Measurements from ENCODE around the gene ERAP2. TPM values are rescaled to one million over a fixed set of nuclear protein-coding genes. Genes with fewer than 3 reads are reported as not detected.

ERAP2 gene
- total and polyA plus RNA-seq, 2 of the 13 experiments (the other 11 are each of a cell fraction or from before 2014, with no cell fraction given) = 12.8 to 16.6 TPM

DNA sequence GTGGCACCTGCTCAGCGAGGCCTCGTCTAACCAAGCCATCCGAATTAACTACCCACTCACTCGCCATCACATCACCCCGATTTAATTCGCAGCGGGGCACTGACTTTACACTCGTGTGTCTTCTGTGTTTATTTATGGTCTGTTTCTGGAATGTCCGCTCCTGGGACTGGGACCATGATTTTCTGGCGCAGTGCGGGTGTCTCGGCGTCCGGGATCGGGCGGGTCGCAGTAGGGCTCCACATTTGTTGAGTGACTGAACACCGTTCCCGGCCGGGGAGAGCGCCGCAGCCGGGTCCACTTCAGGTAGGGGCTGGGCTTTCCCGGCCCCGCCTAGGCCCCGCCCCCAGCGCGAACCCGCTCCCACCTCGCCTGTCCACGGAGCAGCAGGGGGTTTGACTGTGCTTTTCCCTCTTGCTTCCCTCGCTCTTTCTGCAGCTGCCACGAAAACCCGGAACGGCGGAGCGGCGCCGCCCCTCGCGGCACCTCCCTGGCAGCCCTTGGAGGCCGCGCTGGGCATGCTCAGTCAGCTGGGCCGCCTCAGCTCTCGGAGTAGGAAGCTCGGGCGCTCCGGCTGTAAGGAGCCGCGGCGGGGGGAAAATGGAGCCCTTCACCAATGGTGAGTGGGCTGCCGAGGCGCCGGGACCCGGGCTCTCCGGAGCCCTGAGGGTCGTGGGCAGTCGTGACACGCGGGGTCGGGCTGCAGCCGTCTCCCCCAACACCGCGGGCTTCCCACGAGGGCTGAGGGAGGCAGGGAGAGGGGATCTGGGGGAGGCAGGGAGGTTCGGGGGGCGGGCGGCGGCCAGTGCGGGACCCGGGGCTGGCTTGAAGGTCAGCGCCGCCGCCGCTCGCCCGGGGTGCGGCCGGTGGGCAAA is 59.5 kb downstream of the ERAP2 start, which contains the start of gene LNPEP (continued):
- TF ChIP-seq DZIP1 (CRISPR knock-in tag; IDR thresholded peaks at IDR 0.05) (peak; percentile 77; the same call in 1 of the 2 replicates), FOSL2 (CRISPR knock-in tag; IDR thresholded peaks at IDR 0.05) (peak; percentile 62), ZNF441 (CRISPR knock-in tag; IDR thresholded peaks at IDR 0.05; ENCODE audit: borderline replicate concordance) (peak; percentile 66), PCBP2 (optimal IDR thresholded peaks at IDR 0.05; ENCODE audit: low read depth, low read length, poor library complexity, severe bottlenecking) (no peak), RARA (CRISPR knock-in tag; IDR thresholded peaks at IDR 0.05) (peak; percentile 62; the same call in 1 of the 2 replicates), FOXM1 (CRISPR knock-in tag; IDR thresholded peaks at IDR 0.05) (no peak), ZNF350 (CRISPR knock-in tag; IDR thresholded peaks at IDR 0.05; ENCODE audit: borderline replicate concordance, low read depth) (no peak), NFIC (IDR thresholded peaks at IDR 0.05; ENCODE audit: low read length) (no peak), THAP8 (CRISPR knock-in tag; IDR thresholded peaks at IDR 0.05; ENCODE audit: borderline replicate concordance) (no peak; the same call in 1 of the 2 replicates), KAT8 (CRISPR knock-in tag; IDR thresholded peaks at IDR 0.05) (peak; percentile 74; the same call in 1 of the 2 replicates), ZNF20 (CRISPR knock-in tag; IDR thresholded peaks at IDR 0.05) (no peak), PAXIP1 (CRISPR knock-in tag; conservative IDR thresholded peaks at IDR 0.05) (peak; percentile 67; the same call in 1 of the 2 replicates), ZBTB8A (CRISPR knock-in tag; IDR thresholded peaks at IDR 0.05; ENCODE audit: borderline replicate concordance, low read depth) (no peak)
- TF ChIP-seq, protein P1, sequence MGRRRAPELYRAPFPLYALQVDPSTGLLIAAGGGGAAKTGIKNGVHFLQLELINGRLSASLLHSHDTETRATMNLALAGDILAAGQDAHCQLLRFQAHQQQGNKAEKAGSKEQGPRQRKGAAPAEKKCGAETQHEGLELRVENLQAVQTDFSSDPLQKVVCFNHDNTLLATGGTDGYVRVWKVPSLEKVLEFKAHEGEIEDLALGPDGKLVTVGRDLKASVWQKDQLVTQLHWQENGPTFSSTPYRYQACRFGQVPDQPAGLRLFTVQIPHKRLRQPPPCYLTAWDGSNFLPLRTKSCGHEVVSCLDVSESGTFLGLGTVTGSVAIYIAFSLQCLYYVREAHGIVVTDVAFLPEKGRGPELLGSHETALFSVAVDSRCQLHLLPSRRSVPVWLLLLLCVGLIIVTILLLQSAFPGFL (CRISPR knock-in tag; IDR thresholded peaks at IDR 0.05) = no peak
- TF ChIP-seq, protein P2, sequence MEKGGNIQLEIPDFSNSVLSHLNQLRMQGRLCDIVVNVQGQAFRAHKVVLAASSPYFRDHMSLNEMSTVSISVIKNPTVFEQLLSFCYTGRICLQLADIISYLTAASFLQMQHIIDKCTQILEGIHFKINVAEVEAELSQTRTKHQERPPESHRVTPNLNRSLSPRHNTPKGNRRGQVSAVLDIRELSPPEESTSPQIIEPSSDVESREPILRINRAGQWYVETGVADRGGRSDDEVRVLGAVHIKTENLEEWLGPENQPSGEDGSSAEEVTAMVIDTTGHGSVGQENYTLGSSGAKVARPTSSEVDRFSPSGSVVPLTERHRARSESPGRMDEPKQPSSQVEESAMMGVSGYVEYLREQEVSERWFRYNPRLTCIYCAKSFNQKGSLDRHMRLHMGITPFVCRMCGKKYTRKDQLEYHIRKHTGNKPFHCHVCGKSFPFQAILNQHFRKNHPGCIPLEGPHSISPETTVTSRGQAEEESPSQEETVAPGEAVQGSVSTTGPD (CRISPR knock-in tag; IDR thresholded peaks at IDR 0.05) = no peak

All from HepG2 (cell line).